ENCODE data around the gene SEPTIN10. TPM values are rescaled to one million over a fixed set of nuclear protein-coding genes. Genes with fewer than 3 reads are reported as not detected.

The SEPTIN10 gene
- total and polyA plus RNA-seq, 9 of the 15 experiments (the other 6 are each of a cell fraction or from before 2014, with no cell fraction given), result 0.40 TPM; not detected in 8

- ChIA-PET POLR2A (no interaction called here), CTCF (ENCODE audit: low intra/inter-chr PET ratio) (no interaction called here)
- Histone ChIP-seq H3K4me1 (replicated peaks in 1 of 2; ENCODE audit: control insufficient read depth in 2 of 2, insufficient read depth in 2 of 2, low read length in 2 of 2) (peaks cover 0 to 1% of the 10 kb centered on the region in 2 experiments; a peak in 1 of 5 replicates), H3K9ac (ENCODE audit: insufficient read depth in 1 of 2, low read depth in 2 of 2, low read length in 2 of 2) (no peak overlapping the region), H3K4me3 (no peak overlapping the region), H4K20me1 (replicated peaks; ENCODE audit: control insufficient read depth, insufficient read depth, low read length) (no peaks in the 10 kb centered on the region), H3K79me2 (ENCODE audit: control insufficient read depth, insufficient read depth, low read length) (no peaks in the 10 kb centered on the region), H3K9me3 (replicated peaks; ENCODE audit: control insufficient read depth, insufficient read depth, low read depth, low read length) (no peaks in the 10 kb centered on the region), H3K36me3 (ENCODE audit: control insufficient read depth, insufficient read depth, low read length) (no peaks in the 10 kb centered on the region), H3K9me1 (ENCODE audit: control insufficient read depth, insufficient read depth, low read length) (no peaks in the 10 kb centered on the region), H3K27ac (ENCODE audit: extremely low read depth, low read depth, low read length) (no peak overlapping the region), H3K4me2 (ENCODE audit: insufficient read depth, low read length) (no peak overlapping the region), H3K27me3 (ENCODE audit: control insufficient read depth in 2 of 2, insufficient read depth in 2 of 2, low read length in 2 of 2) (peaks cover 5 to 50% of the 10 kb centered on the region in 2 experiments; a peak in 4 of 5 replicates), H2AFZ (ENCODE audit: low read depth, low read length) (no peak overlapping the region)
- BruUV-seq (replicated peaks), result no TSS peak
- no peak for ATAC-seq
- TF ChIP-seq GABPB1 (CRISPR knock-in tag; IDR thresholded peaks at IDR 0.05), result no peak
- TF ChIP-seq STAT5B (CRISPR knock-in tag; IDR thresholded peaks at IDR 0.05), result no peak
- TF ChIP-seq ZNF174 (CRISPR knock-in tag; IDR thresholded peaks at IDR 0.05), result no peak
- TF ChIP-seq TEAD2 (tag; IDR thresholded peaks at IDR 0.05), result no peak
- no peak for TF ChIP-seq SMC3 (conservative IDR thresholded peaks at IDR 0.05; ENCODE audit: insufficient read depth, low read depth, low read length)
- no peak for TF ChIP-seq MLLT1 (IDR thresholded peaks at IDR 0.05)
- TF ChIP-seq POLR2AphosphoS2 (IDR thresholded peaks at IDR 0.05; ENCODE audit: low read length), result no peak
- no peak for TF ChIP-seq ATF4 (CRISPR knock-in tag; IDR thresholded peaks at IDR 0.05)
- TF ChIP-seq TEAD1 (CRISPR knock-in tag; IDR thresholded peaks at IDR 0.05), result no peak
- no peak for TF ChIP-seq RERE (CRISPR knock-in tag; IDR thresholded peaks at IDR 0.05; ENCODE audit: borderline replicate concordance)
- no peak for TF ChIP-seq SNRNP70 (optimal IDR thresholded peaks at IDR 0.05; ENCODE audit: low read depth, low read length)
- no peak for DNase-seq (ENCODE audit: extremely low read depth in 1 of 4, low spot score in 3 of 4)
- in situ Hi-C loops (cut with MboI) (no loop called here), intact Hi-C loops (cut with micrococcal nuclease) (no loop called here)
- 2% methylated on average over 16 of the region's 20 CpGs for WGBS (ENCODE audit: insufficient coverage, low coverage, missing lambda C conversion rate)
- FAIRE-seq, result no peak
These were observed 92.3 kb downstream of the SEPTIN10 start for GRCh38 chr2:109521233-109522062.

Data from K562 (cell line).